Fibroblast of lung (primary cell): ENCODE results near the gene AFTPH.

ENCODE experiments used
- CTCF ChIP-seq, 2 donors: IDR thresholded peaks in 1 of 2; conservative IDR thresholded peaks in 1 of 2; 1 replicate in 1 of 2; 2 replicates in 1 of 2; pipeline ENCODE4 v1.5.1; 2011 to 2012; ENCODE audit warnings: low read length in 2 of 2, control low read depth in 1 of 2, inconsistent platforms in 1 of 2, low read depth in 1 of 2, mild to moderate bottlenecking in 1 of 2
- EZH2 ChIP-seq: IDR thresholded peaks from 2 replicates; pipeline ENCODE4 v1.5.1; 2012; ENCODE audit warnings: low read length, control low read depth, mild to moderate bottlenecking; ENCODE audit errors: missing control alignments

DNA sequence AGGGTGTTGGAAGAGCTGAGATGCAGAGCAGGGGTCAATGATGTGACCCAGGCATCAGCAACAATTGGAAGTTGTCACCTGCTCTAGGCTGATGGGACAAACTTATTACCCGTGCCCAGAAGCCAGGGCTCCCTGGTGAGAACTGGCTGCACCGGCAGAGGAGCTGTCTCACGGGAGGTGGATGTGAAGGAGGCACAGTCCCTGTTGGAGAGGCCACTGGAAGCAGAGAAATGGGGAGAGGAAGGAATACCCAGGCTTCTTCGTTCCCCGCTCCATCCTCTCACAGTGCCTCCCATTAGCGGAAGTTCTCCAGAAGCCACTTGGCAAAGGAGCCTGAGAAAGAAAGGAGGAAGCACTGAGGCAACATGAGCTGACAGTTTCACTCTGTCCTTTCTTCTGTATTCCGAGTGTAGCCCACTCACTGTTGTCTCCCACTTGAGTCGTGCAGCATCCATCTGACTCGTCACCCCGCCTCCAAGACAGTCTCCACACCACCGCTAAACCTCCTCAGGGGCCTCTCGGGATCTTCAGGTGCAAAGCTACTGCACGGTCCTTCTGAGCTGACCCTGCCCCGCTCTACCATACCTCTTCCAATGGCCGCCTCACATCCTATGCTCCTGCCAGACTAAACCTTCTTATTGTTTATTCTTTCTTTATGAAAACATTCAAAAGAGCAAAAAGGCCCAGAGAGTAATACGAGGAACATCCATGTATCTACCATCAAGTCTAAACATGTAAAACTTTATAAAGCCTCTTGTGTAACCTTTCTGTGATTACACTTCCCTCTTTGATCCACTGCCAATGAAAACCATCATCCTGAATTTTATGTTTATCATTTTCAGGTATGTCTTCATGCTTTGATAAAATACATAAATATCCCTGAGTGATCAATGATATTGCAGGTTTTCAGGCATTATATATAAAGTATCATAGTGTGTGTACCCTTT, 19.1 kb upstream of the AFTPH start:
- no peak for TF ChIP-seq CTCF (conservative IDR thresholded peaks at IDR 0.05 in 1 of 2, IDR thresholded peaks at IDR 0.05 in 1 of 2; ENCODE audit: low read depth in 1 of 2, low read length in 2 of 2)
- TF ChIP-seq EZH2 = no peak
